Fibroblast of skin of abdomen (primary cell): Measurements from ENCODE around the gene STRN.
"Not testable (repeated sequence)": the region's sequence is repeated elsewhere in the genome, so short reads cannot be mapped to it uniquely, and the experiment has no call there.

Experiments
- DNase-seq: peaks from one replicate; pipeline ENCODE4 v3.0.0-alpha.2; 2013

The STRN gene

DNA sequence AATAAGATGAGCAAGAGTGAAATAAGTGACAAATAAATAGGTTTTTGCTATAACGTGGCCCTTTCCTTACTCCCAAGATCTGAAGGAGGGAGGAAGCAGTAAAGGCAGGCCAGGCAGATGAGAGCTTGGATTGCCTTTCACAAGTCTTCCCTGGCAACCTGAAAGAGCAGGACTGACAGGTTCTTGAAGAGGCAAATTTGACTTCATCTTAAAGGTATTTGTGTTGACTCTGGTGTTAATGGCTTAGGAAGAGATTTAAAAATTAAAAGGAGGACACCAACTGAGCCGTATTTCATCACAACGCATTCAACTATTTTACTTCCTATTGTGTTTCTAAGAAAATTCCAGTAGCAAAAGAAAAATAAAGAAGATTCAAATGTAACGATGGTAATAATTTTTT, 3.2 kb downstream of the STRN start:
- no peak for DNase-seq

DNA sequence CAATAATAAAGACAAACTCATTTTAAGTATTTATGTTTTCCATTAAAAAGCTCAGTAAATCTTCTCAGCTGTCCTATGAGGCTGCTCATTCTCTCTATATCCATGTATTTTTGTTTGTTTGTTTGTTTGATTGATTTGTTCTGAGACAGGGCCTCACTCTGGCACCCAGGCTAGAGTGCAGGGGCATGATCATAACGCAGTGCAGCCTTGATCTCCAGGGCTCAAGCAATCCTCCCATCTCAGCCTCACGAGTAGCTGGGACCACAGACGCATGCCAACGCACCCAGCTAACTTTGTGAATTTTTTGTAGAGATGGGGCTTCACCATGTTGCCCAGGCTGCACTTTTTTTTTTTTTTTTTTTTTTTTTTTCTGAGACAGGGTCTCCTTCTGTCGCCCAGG, 5.6 kb downstream of the STRN start:
- DNase-seq: no peak

GRCh38 chr2:36960005-36960675, 6.2 kb downstream of the STRN start:
- no peak for DNase-seq

DNA sequence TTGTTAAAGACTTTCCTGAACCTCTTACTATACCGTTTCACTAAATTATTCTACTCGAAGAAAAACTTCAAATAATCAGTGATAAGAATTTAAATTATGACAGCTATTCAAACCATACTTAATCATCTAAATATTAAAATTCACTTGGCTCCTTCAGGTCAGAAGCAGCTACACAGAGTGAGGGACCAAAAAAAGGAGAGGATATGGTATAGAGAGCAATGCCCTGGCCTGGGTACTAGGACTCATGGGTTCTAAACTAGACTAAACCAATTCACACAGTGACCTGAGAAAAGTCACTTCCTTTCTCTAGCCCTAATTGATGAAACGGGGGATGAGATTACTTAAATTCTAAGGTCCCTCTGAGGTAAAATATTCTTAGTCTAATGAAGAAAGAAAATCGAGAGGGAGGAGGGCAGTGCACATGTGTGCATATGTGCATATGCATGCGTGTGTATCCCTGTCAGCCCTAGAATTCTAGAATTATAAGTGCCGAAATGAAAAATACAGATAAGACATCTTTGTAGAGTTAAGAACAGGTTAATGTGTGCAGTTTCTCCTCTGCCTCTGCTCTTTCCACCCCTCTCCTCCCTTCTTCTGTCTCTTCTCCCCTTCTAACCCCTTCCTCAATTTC, 11.2 kb downstream of the STRN start:
- no peak for DNase-seq

GRCh38 chr2:36952748-36953197, 13.6 kb downstream of the STRN start:
- no peak for DNase-seq

GRCh38 chr2:36951574-36951973, 14.8 kb downstream of the STRN start:
- no peak for DNase-seq

DNA sequence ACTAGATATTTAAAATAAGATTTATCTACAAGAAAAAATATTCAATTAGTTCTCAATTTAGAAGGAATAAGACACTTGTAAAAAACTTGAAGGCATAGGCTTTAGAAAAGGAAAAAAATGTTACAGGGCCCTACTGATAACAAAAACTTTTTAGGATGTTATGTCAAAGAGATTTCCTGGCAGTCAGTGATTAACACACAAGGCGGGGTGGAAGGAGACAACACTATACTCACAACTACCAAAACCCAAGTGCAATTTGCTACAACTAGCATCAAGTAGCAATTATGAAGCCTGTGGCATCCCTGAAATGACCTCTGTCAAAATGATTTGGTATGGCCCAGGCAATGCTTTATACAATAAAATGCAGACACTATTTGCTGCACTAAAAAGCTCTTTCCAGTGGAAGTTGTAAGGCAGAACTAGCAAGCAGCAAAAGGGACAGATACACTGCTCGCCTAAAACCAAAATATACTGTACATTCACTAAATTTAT, 15.3 kb downstream of the STRN start:
- no peak for DNase-seq

DNA sequence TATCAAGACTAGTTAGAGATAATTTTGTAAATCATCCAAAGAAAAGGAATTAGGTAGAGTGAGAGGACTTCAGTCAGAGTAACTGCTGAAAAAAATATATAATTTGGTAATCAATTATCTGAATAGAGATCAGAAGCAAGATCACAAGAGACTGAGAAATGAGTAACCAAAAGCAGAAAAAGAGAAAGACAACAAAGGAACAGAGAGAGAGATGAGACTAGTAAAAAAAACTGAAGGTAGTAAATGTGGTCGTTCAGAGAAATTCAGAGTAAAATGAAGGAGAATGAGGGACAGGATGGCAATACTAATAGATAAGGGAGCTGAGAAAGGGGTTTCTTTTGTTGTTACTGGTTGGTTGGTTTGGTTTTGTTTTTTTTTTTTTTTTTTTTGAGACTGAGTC, 16.5 kb downstream of the STRN start:
- no peak for DNase-seq

- DNase-seq: not testable (repeated sequence)
Observed at GRCh38 chr2:36945240-36945639, 21.1 kb downstream of the STRN start.

GRCh38 chr2:36941867-36942266, 24.5 kb downstream of the STRN start:
- DNase-seq: no peak

DNA sequence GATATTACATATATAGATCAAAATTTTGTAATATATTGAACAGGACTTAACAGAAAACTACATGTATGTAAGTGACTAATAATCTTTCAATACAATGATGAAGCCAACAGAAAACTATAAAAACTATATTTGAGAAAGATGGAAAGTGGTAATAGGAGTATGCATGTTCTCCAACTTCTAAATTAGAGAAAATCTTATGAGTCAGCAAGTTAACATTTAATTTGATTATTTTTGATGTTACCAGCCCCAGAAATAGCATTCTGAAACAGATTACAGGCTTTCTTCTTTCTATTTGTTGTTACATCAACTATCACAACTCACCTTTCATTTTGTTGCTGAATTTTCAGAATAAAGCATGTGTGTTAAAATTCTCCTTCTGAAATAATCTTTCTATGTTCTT, 29.8 kb downstream of the STRN start:
- not testable (repeated sequence) for DNase-seq

DNA sequence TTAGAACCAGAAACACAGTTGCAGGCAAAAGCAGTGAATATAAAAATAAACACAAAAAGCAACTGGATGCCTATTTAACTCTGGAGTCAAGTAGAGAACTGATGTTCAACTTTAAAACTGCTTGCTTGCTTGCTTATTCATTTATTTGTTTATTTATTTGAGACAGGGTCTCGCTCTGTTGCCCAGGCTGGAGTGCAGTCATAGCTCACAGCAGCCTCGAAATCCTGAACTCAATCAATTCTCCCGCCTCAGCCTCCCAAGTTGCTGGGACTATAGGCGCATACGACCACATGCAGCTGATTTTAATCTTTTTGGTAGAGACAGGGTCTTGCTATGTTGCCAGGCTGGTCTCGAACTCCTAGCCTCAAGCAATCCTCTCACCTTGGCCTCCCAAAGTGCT, 34.6 kb downstream of the STRN start:
- DNase-seq: not testable (repeated sequence)

GRCh38 chr2:36930787-36931410, 35.4 kb downstream of the STRN start:
- DNase-seq: peak; percentile 71

DNA sequence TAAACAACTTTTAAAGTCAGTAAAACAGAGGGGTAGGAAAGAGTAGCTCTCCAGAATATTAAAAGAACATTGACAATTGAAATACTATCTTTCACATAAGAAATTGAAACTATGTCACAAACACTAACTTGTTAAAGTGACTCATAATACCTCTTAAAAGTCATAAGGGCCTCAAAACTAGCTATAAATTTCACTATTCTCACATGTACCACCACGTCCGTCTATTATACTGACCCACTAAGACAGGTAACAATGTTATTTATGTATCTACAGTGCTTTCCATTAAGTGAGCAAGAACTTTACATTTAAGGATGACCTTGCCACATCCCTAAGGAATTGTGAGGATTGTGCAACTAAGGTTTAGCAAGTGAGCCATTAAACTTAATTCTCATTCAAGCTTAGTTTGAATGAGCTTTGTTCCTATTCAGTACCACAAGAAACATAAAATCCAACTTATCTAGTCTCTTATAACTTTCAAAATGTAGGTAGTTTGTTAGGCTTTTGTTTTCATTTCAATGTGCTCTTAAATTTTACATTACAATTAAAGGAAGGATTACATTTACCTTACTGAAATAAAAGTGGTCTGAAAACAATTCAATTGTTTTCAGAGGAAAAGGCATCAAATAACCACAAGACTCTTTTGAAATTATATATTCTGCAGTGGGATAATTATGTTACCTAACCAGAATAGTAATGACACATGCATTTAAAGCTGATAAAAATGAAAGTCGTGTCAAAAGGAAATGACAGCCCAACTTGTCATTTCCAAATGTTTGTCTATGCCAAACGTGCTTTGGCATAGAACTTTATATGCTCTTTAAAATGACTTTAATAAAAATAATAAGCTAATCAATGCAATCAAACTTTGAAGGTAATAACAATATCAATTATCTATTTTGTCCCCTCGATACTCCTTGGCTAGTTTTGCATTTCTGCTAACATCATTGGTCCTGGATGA, 39.9 kb downstream of the STRN start:
- DNase-seq: peak; percentile 9

DNA sequence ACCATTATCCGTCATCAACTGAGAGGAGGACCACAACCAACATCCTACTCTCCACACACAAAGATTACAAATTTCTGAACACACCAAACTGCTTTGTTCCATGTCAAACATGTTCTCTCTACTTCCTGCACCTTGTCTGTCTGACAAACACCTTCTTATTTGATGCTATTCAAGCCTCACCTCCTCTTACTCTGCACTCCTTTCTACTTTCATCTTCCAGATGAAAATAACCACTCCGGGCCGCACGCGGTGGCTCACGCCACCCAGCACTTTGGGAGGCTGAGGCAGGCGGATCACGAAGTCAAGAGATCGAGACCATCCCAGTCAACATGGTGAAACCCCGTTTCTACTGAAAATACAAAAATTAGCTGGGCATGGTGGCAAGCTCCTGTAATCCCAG, 43.7 kb downstream of the STRN start:
- not testable (repeated sequence) for DNase-seq

DNA sequence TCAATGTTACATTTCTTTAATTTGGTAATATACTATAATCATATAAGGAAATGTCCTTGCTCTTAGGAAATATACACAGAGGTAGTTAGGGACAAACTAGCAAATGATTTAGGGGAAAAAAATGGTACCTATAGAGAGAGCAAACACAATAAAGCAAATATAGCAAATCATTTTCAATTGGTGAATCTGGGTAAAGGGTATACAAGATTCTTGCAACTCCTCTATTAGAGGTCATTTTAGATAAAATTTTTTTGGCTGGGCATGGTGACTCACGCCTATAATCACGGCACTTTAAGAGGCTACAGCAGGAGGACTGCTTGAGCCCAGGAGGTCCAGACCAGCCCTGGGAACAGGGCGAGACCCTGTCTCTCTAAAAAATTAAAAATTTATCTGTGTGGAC, 44.4 kb downstream of the STRN start:
- DNase-seq: no peak

DNA sequence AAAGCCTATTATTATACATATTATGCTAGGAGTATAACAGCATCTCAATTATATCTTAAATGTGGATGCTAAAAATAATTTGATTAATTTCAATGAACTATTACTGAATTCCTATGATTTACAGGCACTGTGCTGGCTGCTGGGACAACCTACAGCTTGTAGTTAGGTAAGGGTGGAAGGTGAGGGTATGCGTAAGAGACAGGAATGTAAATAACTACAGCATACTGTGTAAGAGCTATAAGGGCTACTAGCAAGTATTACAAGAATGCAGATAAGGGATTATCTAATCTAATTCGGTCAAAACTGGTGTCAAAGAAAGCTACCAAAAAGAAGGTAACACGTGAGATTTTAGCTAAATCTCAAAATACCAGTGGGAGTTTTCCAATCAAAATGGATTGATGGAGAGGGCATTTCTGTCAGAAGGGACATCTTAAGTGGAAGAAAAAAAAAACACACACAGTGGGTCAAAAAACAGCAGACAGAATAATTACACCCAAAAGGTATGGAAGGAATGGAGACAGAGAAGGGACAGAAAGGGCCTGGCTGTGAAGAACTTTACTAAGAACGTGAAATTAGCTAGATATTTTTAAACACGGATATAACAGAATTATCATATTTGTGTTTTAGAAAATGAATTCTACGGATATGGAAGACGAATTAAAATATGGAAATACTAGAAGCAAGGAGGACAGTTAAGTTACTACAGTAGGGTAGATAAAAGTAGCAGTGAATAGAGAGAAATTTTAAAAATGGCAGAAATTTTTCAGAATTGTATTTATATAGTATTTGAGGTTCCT, 47.1 kb downstream of the STRN start:
- DNase-seq: no peak

DNA sequence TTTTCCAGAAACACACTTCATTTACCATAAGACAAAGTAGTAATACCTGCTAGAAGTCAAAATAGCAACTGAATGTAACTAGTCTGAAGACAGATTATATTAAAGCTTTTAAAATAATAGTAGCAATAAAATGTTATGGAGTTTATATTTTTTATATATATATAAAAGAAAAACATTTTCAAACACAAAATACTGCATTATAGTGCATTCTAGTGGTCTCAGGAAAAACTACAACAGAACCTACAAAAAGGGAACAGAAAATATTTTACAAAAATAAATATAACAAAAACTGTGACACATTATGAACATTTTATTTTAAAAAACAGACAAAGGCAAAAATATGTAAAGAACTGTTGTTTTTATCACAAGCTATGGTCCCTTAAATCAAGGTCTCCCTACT, 48.0 kb downstream of the STRN start:
- no peak for DNase-seq

DNA sequence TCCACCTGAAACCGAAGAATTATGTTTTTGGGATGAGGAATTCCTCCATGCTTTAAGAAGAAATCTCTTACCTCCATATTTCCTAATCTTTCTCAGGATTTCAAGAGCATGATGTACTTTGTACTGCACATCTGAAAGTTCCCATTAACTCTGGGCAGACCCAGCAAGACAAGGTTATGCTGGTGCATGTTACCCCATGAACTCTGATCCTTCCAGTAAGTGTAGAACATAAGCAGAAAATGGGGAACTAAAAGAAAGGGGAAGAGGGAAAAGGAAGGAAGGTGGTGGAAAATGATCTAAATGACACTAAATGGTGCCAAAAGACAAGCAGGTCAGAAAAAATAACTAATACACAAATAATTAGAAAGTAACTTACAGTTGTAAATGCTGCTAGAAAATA, 50.7 kb downstream of the STRN start:
- no peak for DNase-seq

DNA sequence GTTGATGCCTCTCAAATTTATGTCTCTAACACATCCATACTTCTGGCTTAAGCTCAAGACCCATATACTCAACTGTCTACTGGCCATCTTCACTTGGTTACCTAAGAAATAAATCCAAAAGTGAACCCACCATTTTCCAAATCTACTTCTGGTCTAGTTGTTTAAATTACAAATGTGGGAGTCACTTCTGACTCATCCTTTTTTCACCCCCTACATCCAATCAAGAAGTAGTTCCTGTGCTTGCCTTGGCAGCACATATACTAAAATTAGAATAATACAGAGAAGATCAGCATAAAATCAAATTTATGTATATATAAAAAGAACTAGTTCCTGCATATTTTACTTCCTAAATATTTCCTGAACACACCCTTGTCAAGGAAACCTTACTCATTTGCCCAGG, 53.6 kb downstream of the STRN start:
- DNase-seq: peak; percentile 39

DNA sequence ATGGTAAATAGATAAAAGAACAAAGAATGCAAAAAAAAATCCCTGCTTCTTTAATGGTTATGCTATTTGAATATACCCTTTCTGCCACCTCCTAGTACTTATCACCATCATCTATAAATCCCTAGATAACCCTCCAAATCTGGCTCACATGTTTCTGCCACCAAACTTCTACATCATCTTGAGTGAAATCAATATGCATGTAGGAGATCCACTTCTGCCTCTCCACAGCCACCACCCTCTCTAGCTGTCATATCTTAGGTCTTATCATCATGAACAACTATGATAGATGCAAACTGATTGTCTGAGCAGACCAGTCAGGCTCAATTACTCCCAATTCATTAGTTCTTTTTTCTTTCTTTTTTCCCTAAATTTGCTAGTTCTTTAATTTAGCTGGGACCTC, 55.3 kb downstream of the STRN start:
- DNase-seq: no peak

GRCh38 chr2:36906277-36906676, 60.1 kb downstream of the STRN start:
- DNase-seq: no peak
